NCI-H2029 (cell line): ENCODE data around the gene GSDME.
"Not testable (repeated sequence)": the region's sequence is repeated elsewhere in the genome, so short reads cannot be mapped to it uniquely, and the experiment has no call there.

Source experiments
- DNase-seq: peaks from one replicate; lab custom pipeline; 2025; lab: John Stamatoyannopoulos, UW

GSDME gene

GRCh38 chr7:24741679-24742505 lies 15.4 kb downstream of the GSDME start:
- DNase-seq, result no peak

- DNase-seq, result no peak
Measured at GRCh38 chr7:24740871-24741270, 16.4 kb downstream of the GSDME start.

- no peak for DNase-seq
Measured at GRCh38 chr7:24739306-24739705, 18.0 kb downstream of the GSDME start.

GRCh38 chr7:24738577-24738976 lies 18.7 kb downstream of the GSDME start:
- no peak for DNase-seq

- no peak for DNase-seq
Measured at GRCh38 chr7:24737281-24737680, 20.0 kb downstream of the GSDME start.

- DNase-seq, result not testable (repeated sequence)
Measured at GRCh38 chr7:24735594-24735993, 21.7 kb downstream of the GSDME start.

- DNase-seq, result no peak
Measured at GRCh38 chr7:24734306-24734705, 23.0 kb downstream of the GSDME start.

- DNase-seq, result no peak
Measured at GRCh38 chr7:24733414-24734060, 23.7 kb downstream of the GSDME start.

GRCh38 chr7:24732646-24733413 lies 24.4 kb downstream of the GSDME start:
- DNase-seq, result no peak

- no peak for DNase-seq
Measured at GRCh38 chr7:24731313-24731712, 26.0 kb downstream of the GSDME start.

- no peak for DNase-seq
Measured at GRCh38 chr7:24730018-24730369, 27.3 kb downstream of the GSDME start.

GRCh38 chr7:24729365-24730017 lies 27.8 kb downstream of the GSDME start:
- no peak for DNase-seq

GRCh38 chr7:24728503-24729364 lies 28.5 kb downstream of the GSDME start:
- DNase-seq, result no peak

GRCh38 chr7:24728121-24728500 lies 29.2 kb downstream of the GSDME start:
- DNase-seq, result no peak

GRCh38 chr7:24727154-24728120 lies 29.8 kb downstream of the GSDME start:
- DNase-seq, result no peak

- DNase-seq, result no peak
Measured at GRCh38 chr7:24725554-24726241, 31.6 kb downstream of the GSDME start.

GRCh38 chr7:24724451-24725190 lies 32.6 kb downstream of the GSDME start:
- no peak for DNase-seq

GRCh38 chr7:24723178-24723530 lies 34.1 kb downstream of the GSDME start:
- no peak for DNase-seq
